IPS DF 19.7 (cell line): Measurements from ENCODE around the gene PET117.
"Not testable (repeated sequence)": the region's sequence is repeated elsewhere in the genome, so short reads cannot be mapped to it uniquely, and the experiment has no call there.

Experiments used
- DNase-seq: peaks from one replicate; pipeline ENCODE4 v3.0.0-alpha.2; 2013; ENCODE audit warnings: low read depth, low spot score

PET117 gene

DNA sequence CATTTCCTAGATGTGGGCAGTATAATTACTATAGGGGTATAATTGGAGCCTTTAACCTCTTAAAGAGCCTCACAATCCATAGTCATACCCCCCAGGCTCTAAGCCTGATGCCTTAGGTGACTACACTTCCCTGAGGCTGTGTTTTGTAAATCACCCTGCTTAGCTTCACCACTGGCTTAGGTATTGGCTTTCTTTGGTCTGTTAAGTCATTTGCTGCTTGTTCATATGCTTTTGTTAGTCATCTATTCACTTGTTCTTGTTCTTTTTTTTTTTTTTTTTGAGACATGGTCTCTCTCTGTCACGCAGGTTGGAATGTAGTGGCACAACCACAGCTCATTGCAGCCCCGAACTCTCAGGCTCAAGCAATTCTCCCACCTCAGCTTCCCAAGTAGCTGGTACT is 26.7 kb downstream of the PET117 start:
- no peak for DNase-seq

- DNase-seq = no peak
These were observed 27.9 kb downstream of the PET117 start for GRCh38 chr20:18165553-18165952.

GRCh38 chr20:18166241-18166881 is 28.7 kb downstream of the PET117 start:
- DNase-seq = no peak

DNA sequence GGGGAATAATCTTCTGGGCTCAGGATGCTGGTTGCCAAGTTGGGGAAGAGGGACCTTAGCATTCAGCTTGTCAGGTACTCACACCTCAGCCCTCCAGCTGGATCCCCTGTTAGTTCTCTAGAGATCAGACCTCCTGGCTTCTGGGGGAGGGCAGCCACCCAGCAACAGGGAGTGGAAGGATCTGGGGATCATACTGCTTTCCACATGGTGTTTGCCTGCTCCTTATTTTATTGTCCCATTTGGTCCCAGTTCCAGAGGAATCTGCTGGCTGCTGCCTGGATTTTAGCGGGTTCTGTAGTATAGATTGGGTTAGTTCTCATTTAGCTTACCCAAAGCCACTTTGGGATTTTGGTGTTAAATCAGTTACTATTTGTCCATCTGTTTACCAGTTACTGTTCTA is 29.3 kb downstream of the PET117 start:
- no peak for DNase-seq

DNA sequence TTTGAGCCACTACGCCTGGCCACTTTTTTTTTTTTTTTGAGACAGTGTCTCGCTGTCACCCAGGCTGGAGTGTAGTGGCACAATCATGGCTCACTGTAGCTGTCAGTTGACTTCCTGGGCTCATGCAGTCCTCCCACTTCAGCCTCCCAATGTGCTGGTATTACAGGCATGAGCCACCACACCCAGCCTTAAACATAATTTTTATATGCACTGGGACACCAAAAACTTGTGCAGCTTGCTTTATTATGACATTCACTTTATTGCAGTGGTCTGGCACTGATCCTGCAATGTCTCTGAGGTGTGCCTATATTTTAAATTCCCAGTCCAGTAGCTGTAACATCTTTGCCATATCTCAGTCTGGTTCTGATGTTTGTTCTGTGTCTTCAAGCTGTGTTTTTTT is 34.7 kb downstream of the PET117 start:
- no peak for DNase-seq

DNA sequence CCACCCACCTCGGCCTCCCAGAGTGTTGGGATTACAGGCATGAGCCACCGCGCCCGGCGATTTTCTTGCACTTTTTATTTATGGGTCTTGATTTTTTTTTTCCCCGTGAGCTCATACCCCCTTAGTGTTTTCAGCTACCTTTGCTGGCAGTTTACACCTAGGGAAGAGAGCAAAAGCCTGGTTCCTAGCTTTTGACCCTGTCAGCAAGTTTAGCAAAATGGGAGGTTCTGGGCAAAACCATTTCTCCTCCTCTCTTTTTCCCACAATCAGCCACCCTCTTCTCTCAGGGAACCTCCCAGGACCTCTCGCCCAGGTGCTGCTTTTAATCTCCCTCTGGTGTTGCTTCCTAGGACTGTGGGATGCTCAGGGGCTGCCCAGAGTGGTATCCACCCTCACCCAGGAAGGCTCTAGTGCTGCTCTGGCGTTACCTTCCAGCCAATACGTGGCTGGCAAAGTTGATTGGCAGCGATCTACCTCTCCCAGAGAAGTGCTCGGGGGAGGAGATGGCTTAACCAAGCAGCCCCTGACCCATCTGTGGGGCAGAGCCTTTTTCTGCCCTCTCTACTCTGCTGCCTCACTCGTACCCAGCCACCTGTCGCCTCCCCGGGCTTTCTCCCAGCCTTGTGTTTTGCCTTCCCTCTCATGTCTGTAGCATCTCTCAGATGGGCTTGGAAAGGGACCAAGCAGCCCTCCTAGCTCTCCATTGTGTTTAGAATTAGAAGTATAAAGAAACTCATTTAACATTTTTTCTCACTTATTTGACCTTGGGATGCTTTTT is 37.4 kb downstream of the PET117 start:
- no peak for DNase-seq

DNA sequence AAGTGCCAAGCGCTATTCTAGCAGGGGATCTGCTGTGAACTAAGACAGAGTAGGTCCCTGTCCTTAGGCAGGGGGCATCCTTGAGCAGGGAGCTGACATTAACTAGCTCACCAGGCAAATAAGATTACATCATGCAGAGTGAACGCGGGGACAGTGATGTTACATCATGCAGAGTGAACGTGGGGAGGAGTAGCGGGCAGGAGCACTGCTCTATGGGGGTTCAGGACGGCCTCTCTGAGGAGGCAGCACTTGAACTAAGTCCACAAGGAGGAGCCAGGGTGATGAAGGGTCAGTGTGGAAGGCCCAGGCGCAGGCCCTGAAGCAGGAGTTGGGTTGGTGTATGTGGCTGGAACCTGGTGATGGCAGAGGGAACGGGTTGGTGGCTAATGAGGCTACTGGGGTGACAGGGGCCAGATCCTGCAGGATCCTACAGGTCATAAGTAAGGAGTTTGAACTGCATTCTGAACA is 38.7 kb downstream of the PET117 start:
- DNase-seq = peak; percentile 61

DNA sequence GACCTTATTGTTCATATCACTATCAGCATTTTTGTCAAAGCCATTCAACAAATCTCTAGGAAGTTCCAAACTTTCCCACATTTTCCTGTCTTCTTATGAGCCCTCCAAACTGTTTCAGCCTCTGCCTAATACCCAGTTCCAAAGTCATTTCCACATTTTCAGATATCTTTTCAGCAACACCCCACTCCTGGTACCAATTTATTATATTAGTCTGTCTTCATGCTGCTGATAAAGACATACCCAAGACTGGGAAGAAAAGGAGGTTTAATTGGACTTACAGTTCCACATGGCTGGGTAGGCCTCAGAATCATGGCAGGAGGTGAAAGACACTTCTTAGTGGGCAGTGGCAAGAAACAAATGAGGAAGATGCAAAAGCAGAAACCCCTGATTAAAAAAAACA is 42.7 kb downstream of the PET117 start:
- DNase-seq = not testable (repeated sequence)

DNA sequence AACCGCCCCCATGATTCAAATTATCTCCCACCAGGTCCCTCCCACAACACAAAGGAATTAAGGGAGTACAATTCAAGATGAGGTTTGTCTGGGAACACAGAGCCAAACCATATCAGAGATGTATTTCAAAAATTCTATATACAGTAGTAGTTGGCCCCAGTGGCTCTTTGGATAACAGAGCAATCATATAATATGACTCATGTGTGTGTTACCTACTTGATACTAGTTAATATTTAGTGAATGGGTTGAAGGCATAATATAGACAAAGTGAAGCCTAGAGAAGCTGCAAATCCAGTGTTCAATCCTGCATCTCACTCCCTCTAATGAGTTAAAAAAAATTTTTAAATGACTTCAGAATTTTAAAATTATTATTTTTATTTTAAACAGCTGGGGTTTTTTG is 43.2 kb downstream of the PET117 start:
- DNase-seq = no peak

GRCh38 chr20:18187020-18187419 is 49.4 kb downstream of the PET117 start:
- no peak for DNase-seq

- no peak for DNase-seq
These were observed 50.8 kb downstream of the PET117 start for GRCh38 chr20:18188434-18188833.

DNA sequence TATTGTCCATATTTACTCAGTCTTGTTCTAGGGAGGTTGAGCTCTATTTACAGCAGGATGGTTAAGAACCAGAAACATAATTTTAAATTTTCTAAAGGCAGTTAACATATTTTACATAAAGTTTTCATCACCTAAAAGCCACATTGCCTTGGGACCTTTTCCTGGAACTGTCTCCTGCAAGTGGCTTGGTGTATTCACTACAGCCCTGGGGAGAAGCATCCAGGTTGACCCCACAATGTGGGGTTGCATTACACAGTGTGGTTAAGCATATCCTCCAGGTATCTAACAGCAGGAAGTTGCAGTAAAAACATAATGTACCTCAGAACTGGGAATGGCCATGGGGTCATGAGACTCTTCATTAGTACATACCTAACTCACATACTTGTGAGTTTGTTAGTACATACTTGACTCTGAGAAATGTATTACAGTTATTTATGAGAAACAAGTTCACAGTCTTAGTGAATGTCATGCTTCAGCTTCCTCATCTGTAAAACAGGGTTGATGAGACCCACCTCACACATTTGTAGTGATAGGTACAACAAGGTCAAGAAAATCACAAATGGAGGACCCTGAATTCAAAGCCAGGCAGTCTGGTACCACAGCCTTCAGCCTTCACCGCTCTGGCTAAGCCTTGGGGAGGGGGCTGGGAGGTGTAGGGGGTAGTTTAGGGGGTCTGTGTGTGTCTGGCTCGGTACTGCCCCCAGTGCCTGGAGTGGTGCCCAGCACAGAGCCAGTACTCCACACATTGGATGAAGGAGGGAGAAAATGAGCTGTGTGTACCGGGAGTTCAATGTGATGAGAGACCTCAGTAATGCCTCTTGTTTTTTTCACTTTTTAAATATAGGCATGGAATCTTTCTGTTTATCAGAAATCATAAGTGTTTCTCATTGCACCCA is 52.9 kb downstream of the PET117 start:
- DNase-seq = no peak

DNA sequence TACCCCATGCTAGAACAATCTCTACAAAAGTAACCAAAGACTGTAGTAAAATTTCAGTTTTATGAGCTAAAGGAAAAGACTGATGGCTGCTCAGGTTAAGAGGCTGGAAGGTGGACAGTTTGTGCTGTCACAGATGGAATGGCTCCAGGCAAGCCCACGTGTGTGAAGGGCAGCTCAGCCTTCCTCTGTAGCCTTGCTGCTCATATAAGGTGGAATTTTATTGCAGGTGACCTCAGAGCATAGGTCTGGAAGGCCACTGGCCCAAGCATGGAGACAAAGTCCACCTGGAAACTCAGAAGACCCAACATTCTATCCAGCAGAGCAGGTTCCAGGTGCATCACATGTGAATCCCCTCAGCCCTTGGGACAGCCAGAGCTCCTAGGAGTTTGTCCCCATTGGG is 53.6 kb downstream of the PET117 start:
- DNase-seq = no peak
